GM21367 (cell line): ENCODE data around the gene ABCA9.
"Not testable (repeated sequence)": the region's sequence is repeated elsewhere in the genome, so short reads cannot be mapped to it uniquely, and the experiment has no call there.

Source experiments
- ATAC-seq: cut with Tn5 transposase; IDR thresholded peaks from one replicate; pipeline ENCODE4 v1.9.1; 2021; ENCODE audit not compliant: unreplicated experiment

The ABCA9 gene

GRCh38 chr17:69031839-69032238, 28.9 kb downstream of the ABCA9 start:
- no peak for ATAC-seq

- ATAC-seq, result no peak
Measured at GRCh38 chr17:69030169-69030568, 30.6 kb downstream of the ABCA9 start.

GRCh38 chr17:69018687-69019086, 42.0 kb downstream of the ABCA9 start:
- ATAC-seq, result no peak

- ATAC-seq, result no peak
Measured at GRCh38 chr17:69018022-69018615, 42.6 kb downstream of the ABCA9 start.

- no peak for ATAC-seq
Measured at GRCh38 chr17:69015631-69016030, 45.1 kb downstream of the ABCA9 start.

GRCh38 chr17:69012895-69013805, 47.6 kb downstream of the ABCA9 start:
- no peak for ATAC-seq

- no peak for ATAC-seq
Measured at GRCh38 chr17:69009930-69010329, 50.8 kb downstream of the ABCA9 start.

- not testable (repeated sequence) for ATAC-seq
Measured at GRCh38 chr17:69004759-69005158, 56.0 kb downstream of the ABCA9 start.

GRCh38 chr17:68999743-69000142, 61.0 kb downstream of the ABCA9 start:
- not testable (repeated sequence) for ATAC-seq

GRCh38 chr17:68993112-68993511, 67.6 kb downstream of the ABCA9 start:
- ATAC-seq, result no peak

- no peak for ATAC-seq
Measured at GRCh38 chr17:68987966-68988365, 72.8 kb downstream of the ABCA9 start.

- ATAC-seq, result no peak
Measured at GRCh38 chr17:68981288-68981687, 79.4 kb downstream of the ABCA9 start.

- no peak for ATAC-seq
Measured at GRCh38 chr17:68973098-68973846, 87.5 kb downstream of the ABCA9 start.

- ATAC-seq, result no peak
Measured at GRCh38 chr17:68972119-68972704, 88.5 kb downstream of the ABCA9 start.

- no peak for ATAC-seq
Measured at GRCh38 chr17:68969101-68969500, 91.6 kb downstream of the ABCA9 start.

- no peak for ATAC-seq
Measured at GRCh38 chr17:68963958-68964357, 96.8 kb downstream of the ABCA9 start.

GRCh38 chr17:68961214-68961882, 99.4 kb downstream of the ABCA9 start:
- no peak for ATAC-seq

- ATAC-seq, result not testable (repeated sequence)
Measured at GRCh38 chr17:68959117-68959516, 101.6 kb downstream of the ABCA9 start.

- ATAC-seq, result no peak
Measured at GRCh38 chr17:68957944-68958343, 102.8 kb downstream of the ABCA9 start.

- ATAC-seq, result no peak
Measured at GRCh38 chr17:68955181-68955841, 105.4 kb downstream of the ABCA9 start, which contains the start of gene ABCA8. Gene ABCA8, minus strand, starts transcription at chr17:68955392. Its CDS starts 13,358 bp downstream, at chr17:68942034.
